ENCODE data around the gene MSGN1. TPM values are rescaled to one million over a fixed set of nuclear protein-coding genes. Genes with fewer than 3 reads are reported as not detected.

MSGN1 gene
- total and polyA plus RNA-seq, 2 donors (not counting 3 experiments of a cell fraction or from before 2014, with no cell fraction given) = not detected

DNA sequence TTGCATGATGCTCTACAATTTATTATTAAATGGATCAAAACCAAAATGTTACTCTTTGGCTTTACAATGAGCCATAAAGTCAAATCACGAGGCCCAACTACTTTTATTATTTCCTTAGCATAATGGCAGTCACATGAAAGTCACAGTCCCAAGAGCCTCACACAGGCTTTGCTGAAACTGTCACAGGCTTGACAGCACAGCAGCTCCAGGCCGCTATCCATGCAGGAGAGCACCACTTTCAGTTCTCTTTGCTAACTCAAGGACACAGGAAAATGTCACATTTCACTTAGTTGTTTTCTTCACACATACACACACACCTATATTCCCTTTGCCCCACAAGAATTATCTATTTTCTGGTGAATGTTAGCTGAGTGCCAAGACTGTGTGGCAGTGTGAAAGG lies 11.1 kb upstream of the MSGN1 start:
- no peaks in the 10 kb centered on the region for H3K4me1 ChIP-seq (ENCODE audit: control insufficient read depth, extremely low read depth, insufficient read depth, low read length)
- no peak overlapping the region for H3K4me3 ChIP-seq (replicated peaks in 1 of 3; ENCODE audit: insufficient read depth in 1 of 3, low read depth in 1 of 3, low read length in 3 of 3)
- H3K9me3 ChIP-seq (replicated peaks; ENCODE audit: control insufficient read depth, insufficient read depth, low read length) = no peaks in the 10 kb centered on the region
- no peak overlapping the region for H2AFZ ChIP-seq (ENCODE audit: low read depth, low read length)
- no peaks in the 10 kb centered on the region for H4K20me1 ChIP-seq (replicated peaks; ENCODE audit: control insufficient read depth, extremely low read depth, insufficient read depth, low read length)
- CTCF ChIA-PET = no interaction called here
- POLR2A ChIA-PET = no interaction called here
- H3K36me3 ChIP-seq (ENCODE audit: control insufficient read depth in 2 of 2, extremely low read depth in 1 of 2, insufficient read depth in 2 of 2, low read length in 2 of 2) = no peaks in the 10 kb centered on the region
- H3K27ac ChIP-seq (ENCODE audit: insufficient read depth, low read depth, low read length) = no peak overlapping the region
- DNase-seq (ENCODE audit: low read depth, low spot score) (no peak), FAIRE-seq (no peak)
- no peaks in the 10 kb centered on the region for H3K79me2 ChIP-seq (ENCODE audit: control insufficient read depth, insufficient read depth, low read length)
- peaks cover 5 to 11% of the 10 kb centered on the region in 2 experiments for H3K27me3 ChIP-seq (ENCODE audit: control insufficient read depth in 2 of 2, insufficient read depth in 2 of 2, low read length in 2 of 2)
- no peaks in the 10 kb centered on the region for H3K9me1 ChIP-seq (replicated peaks; ENCODE audit: control insufficient read depth, extremely low read depth, insufficient read depth, low read length)
- no peak overlapping the region for H3K4me2 ChIP-seq (ENCODE audit: insufficient read depth, low read length)
- no TSS peak for BruUV-seq (replicated peaks)
- TF ChIP-seq FOS (IDR thresholded peaks at IDR 0.05; ENCODE audit: borderline replicate concordance, insufficient read depth, low read length) (no peak), MYC (IDR thresholded peaks at IDR 0.05; ENCODE audit: low read depth, low read length) (no peak), EZH2 (IDR thresholded peaks at IDR 0.05; ENCODE audit: borderline replicate concordance, low read depth, low read length, severe bottlenecking) (no peak), POLR2A (IDR thresholded peaks at IDR 0.05; ENCODE audit: low read depth, low read length) (no peak), JUN (IDR thresholded peaks at IDR 0.05; ENCODE audit: borderline replicate concordance, insufficient read depth, insufficient read length, low read depth) (no peak), MAX (IDR thresholded peaks at IDR 0.05; ENCODE audit: insufficient read depth, insufficient read length) (no peak), POLR2AphosphoS5 (IDR thresholded peaks at IDR 0.05; ENCODE audit: insufficient read depth, low read depth, low read length) (no peak)
- H3K9ac ChIP-seq (replicated peaks; ENCODE audit: extremely low read depth, insufficient read depth, low read length) = no peak overlapping the region
- intact Hi-C loops (cut with micrococcal nuclease) = no loop called here
- dilution Hi-C loops (cut with MboI; ENCODE audit: extremely low pct_ligation_motif_present, low sequenced_read_pairs) = no loop called here

- ChIA-PET POLR2A (no interaction called here), CTCF (no interaction called here)
- no peak for TF ChIP-seq MYC (IDR thresholded peaks at IDR 0.05; ENCODE audit: low read depth, low read length)
- TF ChIP-seq MAX (IDR thresholded peaks at IDR 0.05; ENCODE audit: insufficient read depth, insufficient read length) = no peak
- TF ChIP-seq GATA2 (IDR thresholded peaks at IDR 0.05; ENCODE audit: insufficient read depth, insufficient read length, low read depth, low read length) = no peak
- no peak for TF ChIP-seq POLR2A (IDR thresholded peaks at IDR 0.05; ENCODE audit: low read depth, low read length)
- no peak for TF ChIP-seq FOS (IDR thresholded peaks at IDR 0.05; ENCODE audit: borderline replicate concordance, insufficient read depth, low read length)
- TF ChIP-seq, protein P1, sequence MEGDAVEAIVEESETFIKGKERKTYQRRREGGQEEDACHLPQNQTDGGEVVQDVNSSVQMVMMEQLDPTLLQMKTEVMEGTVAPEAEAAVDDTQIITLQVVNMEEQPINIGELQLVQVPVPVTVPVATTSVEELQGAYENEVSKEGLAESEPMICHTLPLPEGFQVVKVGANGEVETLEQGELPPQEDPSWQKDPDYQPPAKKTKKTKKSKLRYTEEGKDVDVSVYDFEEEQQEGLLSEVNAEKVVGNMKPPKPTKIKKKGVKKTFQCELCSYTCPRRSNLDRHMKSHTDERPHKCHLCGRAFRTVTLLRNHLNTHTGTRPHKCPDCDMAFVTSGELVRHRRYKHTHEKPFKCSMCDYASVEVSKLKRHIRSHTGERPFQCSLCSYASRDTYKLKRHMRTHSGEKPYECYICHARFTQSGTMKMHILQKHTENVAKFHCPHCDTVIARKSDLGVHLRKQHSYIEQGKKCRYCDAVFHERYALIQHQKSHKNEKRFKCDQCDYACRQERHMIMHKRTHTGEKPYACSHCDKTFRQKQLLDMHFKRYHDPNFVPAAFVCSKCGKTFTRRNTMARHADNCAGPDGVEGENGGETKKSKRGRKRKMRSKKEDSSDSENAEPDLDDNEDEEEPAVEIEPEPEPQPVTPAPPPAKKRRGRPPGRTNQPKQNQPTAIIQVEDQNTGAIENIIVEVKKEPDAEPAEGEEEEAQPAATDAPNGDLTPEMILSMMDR (IDR thresholded peaks at IDR 0.05; ENCODE audit: extremely low read depth in 1 of 2, insufficient read depth in 1 of 2, low read depth in 1 of 2, low read length in 2 of 2) = no peak
- TF ChIP-seq POLR2AphosphoS5 (IDR thresholded peaks at IDR 0.05; ENCODE audit: insufficient read depth, low read depth, low read length) = no peak
- TF ChIP-seq EZH2 (IDR thresholded peaks at IDR 0.05; ENCODE audit: borderline replicate concordance, low read depth, low read length, severe bottlenecking) = no peak
- TF ChIP-seq JUN (IDR thresholded peaks at IDR 0.05; ENCODE audit: borderline replicate concordance, insufficient read depth, insufficient read length, low read depth) = no peak
- Histone ChIP-seq H3K27me3 (ENCODE audit: control insufficient read depth in 2 of 2, insufficient read depth in 2 of 2, low read length in 2 of 2) (peaks cover 5 to 11% of the 10 kb centered on the region in 2 experiments), H3K9me3 (replicated peaks; ENCODE audit: control insufficient read depth, insufficient read depth, low read length) (no peaks in the 10 kb centered on the region), H3K9ac (replicated peaks; ENCODE audit: extremely low read depth, insufficient read depth, low read length) (no peak overlapping the region), H3K4me3 (replicated peaks in 1 of 3; ENCODE audit: insufficient read depth in 1 of 3, low read depth in 1 of 3, low read length in 3 of 3) (no peak overlapping the region), H3K4me1 (ENCODE audit: control insufficient read depth, extremely low read depth, insufficient read depth, low read length) (no peaks in the 10 kb centered on the region), H4K20me1 (replicated peaks; ENCODE audit: control insufficient read depth, extremely low read depth, insufficient read depth, low read length) (no peaks in the 10 kb centered on the region), H2AFZ (ENCODE audit: low read depth, low read length) (no peak overlapping the region), H3K79me2 (ENCODE audit: control insufficient read depth, insufficient read depth, low read length) (no peaks in the 10 kb centered on the region), H3K27ac (ENCODE audit: insufficient read depth, low read depth, low read length) (no peak overlapping the region), H3K4me2 (ENCODE audit: insufficient read depth, low read length) (no peak overlapping the region), H3K36me3 (ENCODE audit: control insufficient read depth in 2 of 2, extremely low read depth in 1 of 2, insufficient read depth in 2 of 2, low read length in 2 of 2) (no peaks in the 10 kb centered on the region), H3K9me1 (replicated peaks; ENCODE audit: control insufficient read depth, extremely low read depth, insufficient read depth, low read length) (no peaks in the 10 kb centered on the region)
- no TSS peak for BruUV-seq (replicated peaks)
- DNase-seq (ENCODE audit: low read depth, low spot score) (no peak), FAIRE-seq (no peak)
- intact Hi-C loops (cut with micrococcal nuclease) = no loop called here
- dilution Hi-C loops (cut with MboI; ENCODE audit: extremely low pct_ligation_motif_present, low sequenced_read_pairs) = no loop called here
Observed at GRCh38 chr2:17805717-17806363, 10.4 kb upstream of the MSGN1 start.
